HG03025 (cell line): Measurements from ENCODE around the gene AHCYL1.
A peak's percentile ranks its signal among the peaks of the same experiment; 100 is the strongest.

ENCODE experiments used
- ATAC-seq: cut with Tn5 transposase; IDR thresholded peaks from one replicate; pipeline ENCODE4 v1.9.1; 2021; ENCODE audit warnings: mild to moderate bottlenecking, moderate library complexity; ENCODE audit not compliant: unreplicated experiment, low FRiP score

AHCYL1 gene

DNA sequence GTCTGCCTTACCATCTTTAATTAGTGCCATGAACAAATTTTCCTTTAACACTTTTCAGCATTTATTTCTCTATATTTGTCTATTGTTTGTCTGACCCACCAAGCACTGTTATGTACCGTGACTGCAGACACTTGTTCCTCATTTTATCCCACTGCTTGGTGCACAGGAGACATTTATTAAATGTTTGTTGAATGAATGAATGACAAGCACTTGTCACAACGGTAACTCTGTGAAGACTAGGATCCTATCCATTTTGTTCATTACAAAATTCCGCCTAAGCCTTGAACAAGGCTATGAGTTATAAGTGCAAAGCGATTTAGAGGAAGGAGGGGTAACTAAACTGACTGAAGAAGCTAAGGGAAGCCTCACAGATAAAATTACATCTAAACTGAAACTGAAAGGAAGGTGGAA lies 49.5 kb downstream of the AHCYL1 start:
- ATAC-seq, result no peak

DNA sequence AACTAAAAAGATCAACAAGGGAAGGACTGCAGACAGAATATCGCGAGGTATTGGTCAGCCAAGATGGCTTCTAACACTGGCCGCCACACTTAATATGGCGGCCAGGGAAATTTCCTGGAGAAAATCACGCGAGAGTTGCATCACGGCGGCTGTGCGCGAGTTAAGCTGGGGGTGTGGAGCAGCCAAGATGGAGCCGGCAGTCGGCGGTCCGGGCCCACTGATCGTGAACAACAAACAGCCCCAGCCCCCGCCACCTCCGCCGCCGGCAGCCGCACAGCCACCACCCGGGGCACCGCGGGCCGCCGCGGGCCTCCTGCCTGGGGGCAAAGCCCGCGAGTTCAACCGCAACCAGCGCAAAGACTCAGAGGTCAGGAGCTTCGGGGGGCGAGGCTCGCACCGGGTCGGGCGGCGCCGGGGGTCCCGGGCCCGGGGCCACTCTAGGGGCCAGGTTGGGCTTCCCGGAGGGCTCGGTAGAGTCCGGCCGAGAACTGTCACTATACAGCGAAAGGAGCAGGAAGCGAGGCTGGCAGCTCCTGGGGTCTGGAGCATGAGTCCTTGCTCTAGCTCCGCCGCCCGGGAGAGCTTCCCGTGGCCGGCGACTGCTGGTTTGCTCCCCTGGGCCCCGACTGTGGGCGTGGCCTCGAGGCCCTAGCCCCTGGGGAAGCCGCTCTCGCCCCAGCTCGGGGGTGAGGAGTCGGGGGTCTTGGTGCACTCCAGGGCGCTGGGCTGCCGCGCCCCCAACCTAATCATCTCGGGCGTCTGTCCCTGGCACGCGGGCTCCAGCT lies 50.1 kb downstream of the AHCYL1 start, which contains the start of gene STRIP1:
Gene STRIP1, plus strand, starts transcription at position 174 of the 785 bp plus-strand sequence. Its CDS starts 14 bp downstream, at position 188.
- ATAC-seq, result peak; percentile 80

DNA sequence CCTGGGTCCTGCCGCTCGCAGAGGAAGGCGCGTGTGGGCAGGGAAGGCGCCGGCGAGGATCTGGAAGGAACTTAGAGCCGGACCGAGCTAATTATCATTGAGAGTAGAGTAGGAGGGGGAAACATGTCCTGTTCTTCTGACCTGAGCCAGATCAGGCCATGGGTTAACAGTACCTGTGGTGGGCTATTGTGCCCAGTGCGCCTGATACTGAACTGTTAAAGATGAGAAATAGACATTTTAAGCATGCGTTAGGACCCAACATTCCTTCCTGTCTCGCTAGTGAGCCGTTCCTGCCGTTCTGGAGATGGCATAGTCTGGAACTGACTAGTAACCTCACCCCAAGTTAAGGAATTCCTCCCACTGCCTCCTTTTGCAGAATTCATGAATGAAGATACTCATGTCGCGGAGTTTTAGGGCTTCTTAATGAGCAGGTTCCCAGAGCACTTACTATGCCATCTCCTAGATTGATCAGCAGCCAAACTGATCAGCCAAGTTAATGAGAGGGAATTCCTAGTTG lies 50.7 kb downstream of the AHCYL1 start:
- no peak for ATAC-seq

DNA sequence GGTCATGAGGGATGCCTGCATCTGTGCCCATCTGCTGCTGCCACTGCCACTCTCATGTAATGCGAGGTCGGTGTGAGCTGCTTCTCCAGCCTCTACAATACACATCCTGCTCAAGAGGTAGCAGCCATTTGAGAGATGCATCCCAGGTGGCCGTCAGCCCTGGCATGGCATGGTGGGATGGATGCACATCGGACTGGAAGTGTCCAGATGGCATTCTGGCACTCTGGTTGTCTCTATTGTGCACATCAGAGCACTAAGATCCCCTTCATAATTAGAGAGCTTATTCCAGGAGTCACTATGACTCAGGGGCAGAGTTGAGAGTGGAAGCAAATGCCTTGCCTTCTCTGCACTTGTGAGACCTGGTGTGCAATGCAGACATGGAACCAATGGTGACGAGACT lies 53.7 kb downstream of the AHCYL1 start:
- ATAC-seq, result no peak

DNA sequence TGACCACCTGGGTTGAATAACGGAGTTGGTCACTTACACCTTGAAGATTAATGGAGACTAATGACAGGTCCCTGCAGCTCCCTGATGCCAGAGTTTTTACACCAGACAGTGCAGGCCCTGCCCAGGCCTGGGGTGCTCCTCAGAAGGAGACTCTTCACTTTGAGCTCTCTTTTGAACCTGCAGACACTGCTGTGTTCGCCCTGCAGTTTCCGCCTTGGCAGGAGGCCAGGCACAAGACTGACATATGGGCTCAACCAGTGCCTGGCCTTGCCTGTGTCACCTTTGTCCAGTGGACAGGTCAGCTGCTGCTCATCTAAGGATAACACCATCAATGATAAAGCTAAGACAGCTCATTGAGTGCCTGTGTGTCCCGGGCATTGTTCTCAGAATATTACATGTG lies 55.1 kb downstream of the AHCYL1 start:
- ATAC-seq, result no peak

DNA sequence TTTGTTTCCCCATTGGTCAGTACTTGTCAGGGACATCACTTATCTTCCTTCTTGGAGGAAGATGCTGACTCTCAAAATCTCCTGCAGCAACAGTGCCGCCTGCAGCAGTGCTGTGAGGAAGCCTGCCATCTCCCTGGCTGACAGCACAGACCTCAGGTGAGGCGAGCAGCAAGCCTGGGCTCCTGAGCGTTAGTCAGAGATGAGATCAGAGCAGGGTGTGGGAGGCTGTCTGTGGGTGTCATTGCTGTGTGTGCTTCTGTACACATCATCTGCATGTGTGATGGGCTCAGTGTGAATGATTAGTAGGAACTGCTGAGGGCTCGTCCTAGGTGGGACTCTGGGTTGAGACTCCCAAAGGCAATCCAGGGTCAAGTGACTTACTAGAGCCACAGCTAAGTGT lies 56.0 kb downstream of the AHCYL1 start:
- ATAC-seq, result no peak

DNA sequence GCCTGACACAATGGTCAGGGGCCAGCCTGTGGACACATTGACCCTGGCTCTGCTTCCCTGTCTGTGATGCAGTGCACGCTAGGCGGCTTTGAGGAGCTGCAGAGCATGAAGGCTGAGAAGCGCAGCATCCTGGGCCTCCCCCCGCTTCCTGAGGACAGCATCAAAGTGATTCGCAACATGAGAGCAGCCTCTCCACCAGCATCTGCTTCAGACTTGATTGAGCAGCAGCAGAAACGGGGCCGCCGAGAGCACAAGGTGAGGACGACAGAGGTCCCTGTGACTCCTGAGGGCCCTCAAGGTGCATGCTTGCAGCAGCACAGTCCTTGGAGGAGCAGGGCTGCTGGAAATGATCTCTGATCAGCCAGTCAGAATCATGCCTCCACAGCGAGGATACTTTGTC lies 58.5 kb downstream of the AHCYL1 start:
- no peak for ATAC-seq

DNA sequence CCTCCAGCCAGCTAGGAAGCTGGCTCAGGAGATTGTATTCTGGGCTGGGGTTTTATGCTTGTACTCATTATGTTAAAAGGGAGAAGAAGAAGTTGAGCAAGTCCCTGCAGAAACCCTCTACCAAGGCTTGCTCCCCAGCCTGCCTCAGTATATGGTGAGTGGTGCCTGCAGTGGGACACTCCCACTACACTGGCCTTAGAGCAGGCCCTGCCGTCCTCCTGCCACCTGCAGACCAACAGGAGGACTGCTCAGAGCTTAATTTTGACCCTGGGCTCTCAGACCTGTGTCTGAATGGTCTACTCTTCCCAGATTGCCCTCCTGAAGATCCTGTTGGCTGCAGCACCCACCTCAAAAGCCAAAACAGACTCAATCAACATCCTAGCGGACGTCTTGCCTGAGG lies 62.9 kb downstream of the AHCYL1 start:
- ATAC-seq, result no peak

DNA sequence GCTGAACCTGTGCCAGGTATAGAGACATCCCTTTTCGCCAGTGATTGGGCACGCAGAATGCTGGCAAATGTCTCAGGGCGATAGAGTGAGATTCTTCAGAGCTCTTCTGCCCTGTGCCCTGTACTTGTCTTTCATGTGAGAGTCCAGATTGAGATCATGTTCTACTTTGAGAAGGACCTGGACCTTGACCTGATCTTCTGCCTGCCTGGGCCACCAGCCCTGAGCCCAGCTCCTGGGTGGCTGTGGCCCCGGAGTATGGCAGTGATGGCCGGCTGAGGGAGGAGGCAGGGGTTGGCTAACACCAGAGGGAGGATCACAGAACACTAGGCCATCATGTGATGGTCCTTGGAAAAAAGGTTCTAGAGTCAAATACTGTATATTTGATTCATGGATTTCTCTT lies 63.7 kb downstream of the AHCYL1 start:
- no peak for ATAC-seq

DNA sequence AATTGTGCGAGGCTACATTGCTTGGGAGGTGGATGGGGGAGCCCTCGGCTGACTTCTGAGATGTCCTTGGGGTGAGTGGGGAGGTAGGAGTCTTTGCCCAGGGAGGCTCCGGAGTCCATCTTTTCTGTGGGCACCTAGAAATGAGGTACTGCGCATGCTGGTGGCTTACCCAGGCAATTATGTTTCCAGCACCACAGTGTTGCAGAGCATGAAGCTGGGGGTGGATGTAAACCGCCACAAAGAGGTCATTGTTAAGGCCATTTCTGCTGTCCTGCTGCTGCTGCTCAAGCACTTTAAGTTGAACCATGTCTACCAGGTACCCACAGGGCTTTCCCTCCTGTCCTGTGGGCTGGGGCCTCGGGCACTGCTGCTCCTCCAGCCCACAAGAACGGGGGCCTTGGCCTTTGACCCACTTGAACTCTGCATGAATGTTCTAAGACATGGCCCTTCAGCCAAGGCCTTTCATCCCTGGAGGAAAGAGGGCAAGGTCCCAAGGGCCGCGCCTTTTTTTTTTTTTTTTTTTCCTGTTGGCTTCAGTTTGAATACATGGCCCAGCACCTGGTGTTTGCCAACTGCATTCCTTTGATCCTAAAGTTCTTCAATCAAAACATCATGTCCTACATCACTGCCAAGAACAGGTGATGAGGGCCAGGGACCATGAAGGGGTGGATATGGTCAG lies 64.5 kb downstream of the AHCYL1 start:
- no peak for ATAC-seq

DNA sequence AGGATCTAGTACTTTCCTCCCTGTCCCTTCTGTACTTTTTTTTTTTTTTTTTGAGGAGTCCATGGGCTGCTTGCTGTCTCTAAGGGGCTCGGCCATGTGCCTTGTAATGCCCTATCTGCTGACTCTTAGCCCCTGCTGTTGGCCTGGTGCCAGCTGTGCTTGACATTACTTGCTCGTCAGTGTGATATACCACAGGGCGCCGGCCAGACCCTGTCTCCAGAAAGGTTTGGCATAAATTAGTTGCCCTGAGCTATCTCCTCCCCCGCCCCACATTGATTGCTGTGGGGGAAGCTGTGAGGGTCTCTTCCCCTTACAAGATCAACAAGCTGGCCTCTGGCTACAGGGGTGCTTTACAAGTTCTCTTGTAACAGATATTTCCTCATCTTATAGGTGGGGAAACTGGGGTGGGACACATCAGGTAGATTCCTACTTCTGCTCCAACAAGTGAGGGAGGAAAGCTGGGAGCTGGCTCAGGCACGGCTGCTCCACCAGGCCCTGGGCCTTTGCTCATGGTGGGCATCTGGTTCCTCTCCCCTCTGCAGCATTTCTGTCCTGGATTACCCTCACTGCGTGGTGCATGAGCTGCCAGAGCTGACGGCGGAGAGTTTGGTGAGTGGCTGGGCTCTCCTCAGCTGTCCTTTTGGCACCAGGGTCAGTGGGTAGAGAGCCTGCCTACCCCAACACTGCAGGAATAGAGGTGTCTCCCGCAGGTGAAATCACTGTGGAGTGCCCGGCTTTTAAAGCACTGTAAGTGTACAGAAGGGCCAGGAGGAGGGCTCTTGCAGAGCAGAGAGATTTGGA lies 65.4 kb downstream of the AHCYL1 start:
- ATAC-seq, result no peak

DNA sequence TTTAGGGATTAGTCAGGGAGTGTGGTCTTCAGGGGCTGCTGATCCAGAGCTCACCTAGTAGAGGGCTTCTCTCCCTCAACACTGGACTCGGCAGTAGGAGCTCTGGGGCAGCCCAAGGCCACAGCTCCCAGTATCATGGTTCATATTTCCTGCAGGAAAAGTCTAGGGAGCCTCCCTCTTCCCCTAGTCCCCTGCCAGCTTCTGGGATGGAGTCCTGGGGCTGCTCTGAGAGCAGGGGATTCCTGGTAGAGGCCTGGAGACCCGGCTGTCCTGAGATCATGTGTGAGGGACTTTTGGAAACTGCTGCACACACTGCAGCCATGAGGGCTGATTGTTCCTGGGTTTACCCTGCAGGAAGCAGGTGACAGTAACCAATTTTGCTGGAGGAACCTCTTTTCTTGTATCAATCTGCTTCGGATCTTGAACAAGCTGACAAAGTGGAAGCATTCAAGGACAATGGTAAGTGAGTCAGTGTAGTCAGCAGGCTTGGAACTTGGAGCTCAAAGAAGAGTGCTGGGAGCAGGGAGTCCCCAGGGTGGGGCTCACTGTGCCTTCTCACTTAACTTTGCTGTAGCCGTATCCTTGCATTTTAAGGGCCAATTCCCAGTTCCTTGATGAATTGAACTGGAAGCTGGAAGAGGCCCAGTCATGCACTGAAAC lies 66.2 kb downstream of the AHCYL1 start:
- ATAC-seq, result no peak

DNA sequence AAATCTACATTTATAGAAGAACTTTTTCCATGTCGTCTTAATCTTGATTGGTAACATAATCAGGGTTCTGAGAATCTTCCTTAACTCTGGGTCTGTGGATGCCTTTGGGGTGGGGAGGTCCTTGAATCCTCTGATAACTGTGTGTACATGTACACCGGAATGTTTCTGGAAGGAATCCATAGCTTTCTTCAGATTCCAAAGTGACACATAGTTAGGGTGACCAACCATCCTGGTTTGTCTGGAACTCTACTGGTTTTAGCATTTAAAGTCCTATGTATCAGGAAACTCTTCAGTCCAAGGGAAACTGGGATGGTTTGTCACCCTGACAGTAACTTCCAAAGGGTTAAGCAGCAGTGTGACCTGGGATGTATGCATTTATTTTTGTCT lies 66.7 kb downstream of the AHCYL1 start:
- no peak for ATAC-seq

DNA sequence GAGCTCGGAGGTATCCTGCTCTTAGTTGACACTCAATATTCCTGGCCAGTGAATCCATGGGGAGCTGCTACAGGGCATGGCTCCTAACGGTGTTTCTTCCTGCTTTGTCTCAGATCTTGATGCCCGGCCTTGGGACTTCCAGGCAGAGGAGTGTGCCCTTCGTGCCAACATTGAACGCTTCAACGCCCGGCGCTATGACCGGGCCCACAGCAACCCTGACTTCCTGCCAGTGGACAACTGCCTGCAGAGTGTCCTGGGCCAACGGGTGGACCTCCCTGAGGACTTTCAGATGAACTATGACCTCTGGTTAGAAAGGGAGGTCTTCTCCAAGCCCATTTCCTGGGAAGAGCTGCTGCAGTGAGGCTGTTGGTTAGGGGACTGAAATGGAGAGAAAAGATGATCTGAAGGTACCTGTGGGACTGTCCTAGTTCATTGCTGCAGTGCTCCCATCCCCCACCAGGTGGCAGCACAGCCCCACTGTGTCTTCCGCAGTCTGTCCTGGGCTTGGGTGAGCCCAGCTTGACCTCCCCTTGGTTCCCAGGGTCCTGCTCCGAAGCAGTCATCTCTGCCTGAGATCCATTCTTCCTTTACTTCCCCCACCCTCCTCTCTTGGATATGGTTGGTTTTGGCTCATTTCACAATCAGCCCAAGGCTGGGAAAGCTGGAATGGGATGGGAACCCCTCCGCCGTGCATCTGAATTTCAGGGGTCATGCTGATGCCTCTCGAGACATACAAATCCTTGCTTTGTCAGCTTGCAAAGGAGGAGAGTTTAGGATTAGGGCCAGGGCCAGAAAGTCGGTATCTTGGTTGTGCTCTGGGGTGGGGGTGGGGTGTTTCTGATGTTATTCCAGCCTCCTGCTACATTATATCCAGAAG lies 69.2 kb downstream of the AHCYL1 start:
- no peak for ATAC-seq

DNA sequence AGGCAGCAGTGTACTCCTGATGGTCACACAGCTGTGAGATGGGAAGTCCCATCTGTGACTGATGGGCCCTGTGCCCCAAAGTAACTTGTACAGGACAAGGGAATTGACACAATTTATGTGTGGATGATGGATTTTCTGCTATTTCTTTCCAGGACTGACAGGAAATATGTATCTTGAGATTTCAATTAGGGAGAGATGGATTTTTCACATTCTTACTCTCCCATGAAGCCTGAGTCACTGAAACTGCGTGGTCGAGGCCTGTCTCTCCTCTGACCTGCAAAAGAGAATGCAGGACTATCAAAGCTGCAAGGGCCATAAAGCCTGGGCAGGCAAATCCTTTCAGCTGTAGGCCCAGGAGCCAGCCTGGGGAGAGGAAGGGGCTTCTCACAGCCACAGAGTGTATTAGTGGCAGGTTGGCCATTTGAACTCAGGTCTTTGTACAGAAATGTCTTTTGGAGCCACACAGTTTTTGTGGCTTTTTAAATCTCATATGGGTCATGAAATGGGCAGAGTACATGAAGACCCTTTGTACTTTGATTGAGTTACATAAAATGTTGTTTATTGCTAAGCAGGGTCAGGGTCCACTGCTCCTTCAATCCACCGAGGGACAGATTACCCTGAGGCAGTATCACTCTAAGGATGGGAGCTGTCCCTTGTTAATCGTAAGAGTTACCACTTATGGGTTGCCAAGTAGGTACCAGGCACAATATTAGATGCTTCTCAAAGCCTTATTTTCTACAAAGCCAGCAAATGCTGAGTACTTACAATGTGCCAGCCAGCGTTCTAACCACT lies 71.1 kb downstream of the AHCYL1 start:
- no peak for ATAC-seq

DNA sequence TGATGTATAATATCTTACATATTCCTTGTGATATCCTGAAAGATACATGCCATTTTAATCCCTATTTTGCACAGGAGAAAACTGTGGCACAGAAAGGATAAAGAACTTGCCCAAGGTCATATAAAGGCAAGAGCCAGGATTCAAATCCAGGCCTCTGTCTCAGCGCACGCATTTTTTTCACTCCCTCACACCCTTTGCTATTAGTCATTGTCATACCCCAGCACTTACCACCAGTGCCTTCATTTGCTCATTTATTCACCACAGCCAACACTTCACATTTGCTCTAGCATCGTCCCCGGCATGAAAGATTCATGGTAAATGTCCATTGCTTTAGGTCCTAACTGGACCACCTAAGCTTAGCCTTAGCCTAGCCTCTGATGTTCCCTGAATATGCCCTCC lies 71.7 kb downstream of the AHCYL1 start:
- no peak for ATAC-seq

DNA sequence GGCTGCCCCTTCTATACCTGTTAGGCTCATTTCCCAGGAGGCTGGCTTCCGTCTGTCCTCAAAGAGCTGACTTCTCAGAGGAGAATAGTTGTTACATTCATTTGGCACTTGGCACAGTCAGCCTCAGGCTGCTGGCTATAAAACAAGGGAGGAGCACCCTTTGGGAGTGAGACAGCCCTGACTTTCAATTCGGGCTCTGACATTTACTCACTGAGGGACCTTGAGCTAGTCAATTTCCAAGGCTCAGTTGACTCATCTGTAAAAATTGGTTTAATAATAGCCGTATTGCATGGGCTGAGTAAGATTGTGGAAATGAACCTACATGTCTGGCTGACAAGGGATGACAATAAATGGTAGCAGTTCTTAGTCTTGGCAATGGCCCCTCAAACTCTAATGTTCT lies 72.2 kb downstream of the AHCYL1 start:
- ATAC-seq, result no peak

DNA sequence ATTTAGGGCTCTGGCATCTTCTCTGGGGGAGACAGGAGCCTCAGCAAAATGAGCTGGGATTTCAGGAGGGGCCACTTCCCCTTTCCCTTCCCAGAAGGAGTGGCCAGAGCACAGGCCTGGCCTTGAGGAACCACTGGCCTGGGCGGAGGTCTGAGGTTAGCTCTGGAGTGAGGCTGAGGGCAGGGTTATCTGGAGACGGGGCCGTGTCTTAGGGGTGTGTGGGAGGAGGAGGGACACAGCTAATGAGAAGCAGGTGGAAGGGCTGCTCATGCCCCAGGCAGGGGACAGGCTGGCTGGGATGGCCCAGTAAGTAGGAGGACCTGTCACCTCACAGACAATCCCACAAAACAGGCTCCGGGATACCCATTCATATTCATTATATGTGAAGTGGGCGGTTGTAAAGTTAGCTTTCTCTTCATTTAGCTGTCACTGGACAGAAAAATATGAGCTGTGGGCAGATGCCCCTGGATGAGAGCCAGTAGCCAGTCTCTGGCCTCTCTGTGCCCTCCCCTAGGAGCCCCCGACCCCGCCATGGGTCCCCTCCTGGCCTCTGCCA lies 73.5 kb downstream of the AHCYL1 start:
- ATAC-seq, result no peak

DNA sequence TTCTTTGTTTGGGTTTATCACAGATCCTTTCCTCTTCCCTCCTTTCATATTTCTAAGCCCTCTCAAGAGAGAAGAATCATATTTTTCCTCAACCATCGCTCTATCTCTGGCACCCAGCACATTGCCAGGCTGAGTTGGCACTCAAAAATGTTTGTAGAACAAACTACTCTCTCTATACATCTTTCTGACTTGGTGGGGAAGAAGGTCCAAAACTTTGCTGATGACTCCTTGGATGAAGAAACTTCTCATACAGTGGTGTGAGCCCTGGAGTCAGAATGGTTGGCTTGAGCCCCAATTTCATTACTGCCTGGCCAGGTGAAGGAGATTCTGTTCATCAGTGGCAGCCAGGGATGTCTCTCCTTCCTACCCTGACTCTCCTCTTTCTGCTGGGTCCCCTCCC lies 74.0 kb downstream of the AHCYL1 start:
- ATAC-seq, result no peak
